C4-2B (cell line): ENCODE data around the gene DLG1.

Source experiments
- CTCF ChIP-seq: fragments of 450-650 bp; conservative IDR thresholded peaks from 2 replicates; pipeline ENCODE4 v1.5.1; 2017; ENCODE audit warnings: mild to moderate bottlenecking
- ZFX ChIP-seq: fragments of 450-650 bp; IDR thresholded peaks from 2 replicates; pipeline ENCODE4 v1.6.1; 2017

- TF ChIP-seq CTCF: no peak
- TF ChIP-seq ZFX: no peak
Observed at GRCh38 chr3:197014024-197014423, 284.4 kb downstream of the DLG1 start.
